Activated B cell treated with CpG ODN at 0.5 μM for 24 hours (primary cell): ENCODE measurements around the gene ANGPTL2. TPM values are rescaled to one million over a fixed set of nuclear protein-coding genes. Genes with fewer than 3 reads are reported as not detected.

Experiments used
- ATAC-seq: fragments of 200-7000 bp; cut with Tn5 transposase; one replicate; pipeline ENCODE4 v1.10.0; 2021; ENCODE audit warnings: low read depth, mild to moderate bottlenecking, moderate library complexity
- CTCF ChIA-PET: fragments of 350-600 bp; sonication (Branson Sonifier 250); formaldehyde crosslinking; loops from one replicate; lab custom pipeline; 2021; ENCODE audit warnings: antibody characterized with exemption; lab: Charles Lee
- POLR2A ChIA-PET: fragments of 350-600 bp; sonication (Branson Sonifier 250); formaldehyde crosslinking; loops from one replicate; lab custom pipeline; 2021; ENCODE audit warnings: antibody characterized with exemption; lab: Charles Lee
- DNase-seq: peaks from one replicate; pipeline ENCODE4 v3.0.0; 2022
- H3K27ac Mint-ChIP-seq: one replicate; pipeline ENCODE4 v1.8.0; 2020; ENCODE audit warnings: mixed read lengths
- H3K27me3 Mint-ChIP-seq: one replicate; pipeline ENCODE4 v1.8.0; 2021; ENCODE audit warnings: mixed read lengths
- H3K36me3 Mint-ChIP-seq: one replicate; pipeline ENCODE4 v1.8.0; 2021; ENCODE audit warnings: low read depth, mixed read lengths
- H3K4me1 Mint-ChIP-seq: one replicate; pipeline ENCODE4 v1.8.0; 2021; ENCODE audit warnings: mixed read lengths
- H3K4me3 Mint-ChIP-seq: one replicate; pipeline ENCODE4 v1.8.0; 2020; ENCODE audit warnings: mild to moderate bottlenecking, mixed read lengths
- H3K9me3 Mint-ChIP-seq: one replicate; pipeline ENCODE4 v1.8.0; 2020; ENCODE audit warnings: mixed read lengths
- CTCF ChIP-seq: fragments of 200-600 bp; IDR thresholded peaks from one replicate; pipeline ENCODE4 v1.8.0; 2022; ENCODE audit warnings: antibody characterized with exemption, mild to moderate bottlenecking
- intact Hi-C: fragments of 100-400 bp; cut with micrococcal nuclease; formaldehyde crosslinking; loops from one replicate; pipeline ENCODE4 v1.15.1; 2024
- total RNA-seq: library from RNA; stranded (reverse); gene quantifications from 2 replicates; pipeline ENCODE4 v1.2.3, GENCODE V29; 2022

The ANGPTL2 gene
- total RNA-seq, 1 donor from 2014 or later, result not detected

GRCh38 chr9:127154390-127155191, 32.2 kb upstream of the ANGPTL2 start:
- peak overlapping the region; percentile 69 for H3K27ac Mint-ChIP-seq
- TF ChIP-seq CTCF, result no peak
- DNase-seq (no peak), ATAC-seq (peak; percentile 73)
- H3K4me1 Mint-ChIP-seq, result peaks cover 31% of the 10 kb centered on the region
- H3K36me3 Mint-ChIP-seq, result no peaks in the 10 kb centered on the region
- peak overlapping the region; percentile 44 for H3K4me3 Mint-ChIP-seq
- ChIA-PET POLR2A (interaction anchor here (2.4 kb wide), 1 partner anchor 12 kb away, joined by 13 read pairs; no protein-coding TSS in a partner anchor), CTCF (no interaction called here)
- no peaks in the 10 kb centered on the region for H3K9me3 Mint-ChIP-seq
- H3K27me3 Mint-ChIP-seq, result no peaks in the 10 kb centered on the region
- intact Hi-C loops, result loop anchor here (1.0 kb wide), 1 partner anchor 12 kb away; no protein-coding TSS in a partner anchor

DNA sequence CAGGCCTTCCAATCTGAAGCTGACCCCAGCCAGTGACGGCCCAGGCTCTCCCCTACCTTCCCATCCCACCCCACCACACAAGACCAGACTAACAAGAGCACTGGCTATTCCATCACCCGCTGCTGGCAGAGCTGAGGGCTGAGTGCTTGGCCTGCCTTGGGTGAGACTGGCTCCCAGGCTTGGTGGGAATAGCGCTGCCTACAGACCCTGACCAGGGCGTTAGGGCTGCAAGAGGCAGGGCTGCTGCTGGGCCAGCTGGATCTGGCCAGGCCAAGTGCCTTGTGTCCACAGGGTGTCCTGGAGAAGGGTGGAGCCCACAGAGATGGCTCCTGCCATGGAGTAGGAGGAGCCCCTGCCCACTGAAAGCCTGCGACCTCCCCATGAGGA, 31.6 kb upstream of the ANGPTL2 start:
- H3K27ac Mint-ChIP-seq, result peak overlapping the region; percentile 69
- ATAC-seq, result no peak
- ChIA-PET CTCF (no interaction called here), POLR2A (interaction anchor here (0.7 to 2.4 kb wide), 2 partner anchors 12 to 168 kb away, joined by 3 to 13 read pairs; no protein-coding TSS in a partner anchor)
- H3K36me3 Mint-ChIP-seq, result no peaks in the 10 kb centered on the region
- intact Hi-C loops, result loop anchor here (1.0 kb wide), 1 partner anchor 12 kb away; no protein-coding TSS in a partner anchor
- H3K27me3 Mint-ChIP-seq, result no peaks in the 10 kb centered on the region
- peaks cover 31% of the 10 kb centered on the region for H3K4me1 Mint-ChIP-seq
- no peaks in the 10 kb centered on the region for H3K9me3 Mint-ChIP-seq
- DNase-seq, result no peak
- peak overlapping the region; percentile 44 for H3K4me3 Mint-ChIP-seq
- no peak for TF ChIP-seq CTCF

DNA sequence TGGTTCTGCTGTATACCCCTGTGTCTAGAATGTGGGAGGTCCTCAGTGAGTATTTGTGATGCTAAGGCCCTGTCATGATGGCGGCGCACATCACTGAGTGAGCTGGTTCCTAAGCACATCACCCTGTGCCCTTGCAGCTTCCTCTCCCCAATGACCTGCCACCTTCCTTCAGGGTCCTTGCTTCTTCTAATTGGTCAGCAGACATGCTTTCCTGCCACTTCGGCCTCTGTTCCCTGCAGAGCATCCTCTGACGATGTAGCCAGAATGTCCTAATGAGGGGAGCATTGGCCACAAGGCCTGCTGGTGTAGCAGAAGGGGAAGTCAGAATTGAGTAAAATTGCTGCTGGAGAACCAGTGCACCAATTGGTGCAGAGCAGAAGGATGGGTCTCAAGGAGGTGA, 31.1 kb upstream of the ANGPTL2 start:
- intact Hi-C loops, result no loop called here
- ATAC-seq, result no peak
- ChIA-PET CTCF (no interaction called here), POLR2A (interaction anchor here (0.7 to 2.4 kb wide), 2 partner anchors 13 to 167 kb away, joined by 3 to 13 read pairs; no protein-coding TSS in a partner anchor)
- Mint-ChIP-seq H3K4me1 (peaks cover 31% of the 10 kb centered on the region), H3K27ac (no peak overlapping the region), H3K4me3 (no peak overlapping the region), H3K36me3 (no peaks in the 10 kb centered on the region), H3K27me3 (no peaks in the 10 kb centered on the region), H3K9me3 (no peaks in the 10 kb centered on the region)
- no peak for TF ChIP-seq CTCF
- no peak for DNase-seq

GRCh38 chr9:127149463-127150390, 27.3 kb upstream of the ANGPTL2 start:
- peaks cover 3% of the 10 kb centered on the region for H3K9me3 Mint-ChIP-seq
- ChIA-PET CTCF (no interaction called here), POLR2A (no interaction called here)
- H3K27me3 Mint-ChIP-seq, result no peaks in the 10 kb centered on the region
- ATAC-seq (no peak), DNase-seq (no peak)
- H3K27ac Mint-ChIP-seq, result no peak overlapping the region
- no peak overlapping the region for H3K4me3 Mint-ChIP-seq
- H3K36me3 Mint-ChIP-seq, result no peaks in the 10 kb centered on the region
- intact Hi-C loops, result no loop called here
- peaks cover 23% of the 10 kb centered on the region for H3K4me1 Mint-ChIP-seq
- no peak for TF ChIP-seq CTCF
